Activated T-cell treated with anti-CD3 and anti-CD28 coated beads, Interleukin-2, amount 50 U/mL, for 24 hours (primary cell): Measurements from ENCODE around the gene PLXDC1.

ENCODE experiments used
- DNase-seq: peaks from one replicate; pipeline ENCODE4 v3.0.0-alpha.2; 2020
- H3K27ac Mint-ChIP-seq: 2 replicates; pipeline ENCODE4 v1.8.0; 2020; ENCODE audit warnings: mild to moderate bottlenecking, mixed read lengths
- H3K27me3 Mint-ChIP-seq: 2 replicates; pipeline ENCODE4 v1.8.0; 2020; ENCODE audit warnings: mixed read lengths
- H3K36me3 Mint-ChIP-seq: 2 replicates; pipeline ENCODE4 v1.8.0; 2020; ENCODE audit warnings: low read depth, mixed read lengths
- H3K4me1 Mint-ChIP-seq: 2 replicates; pipeline ENCODE4 v1.8.0; 2020; ENCODE audit warnings: low read depth, mixed read lengths
- H3K4me3 Mint-ChIP-seq: 2 replicates; pipeline ENCODE4 v1.8.0; 2020; ENCODE audit warnings: mild to moderate bottlenecking, moderate library complexity, mixed read lengths
- H3K9me3 Mint-ChIP-seq: 2 replicates; pipeline ENCODE4 v1.8.0; 2020; ENCODE audit warnings: mixed read lengths

Gene PLXDC1

DNA sequence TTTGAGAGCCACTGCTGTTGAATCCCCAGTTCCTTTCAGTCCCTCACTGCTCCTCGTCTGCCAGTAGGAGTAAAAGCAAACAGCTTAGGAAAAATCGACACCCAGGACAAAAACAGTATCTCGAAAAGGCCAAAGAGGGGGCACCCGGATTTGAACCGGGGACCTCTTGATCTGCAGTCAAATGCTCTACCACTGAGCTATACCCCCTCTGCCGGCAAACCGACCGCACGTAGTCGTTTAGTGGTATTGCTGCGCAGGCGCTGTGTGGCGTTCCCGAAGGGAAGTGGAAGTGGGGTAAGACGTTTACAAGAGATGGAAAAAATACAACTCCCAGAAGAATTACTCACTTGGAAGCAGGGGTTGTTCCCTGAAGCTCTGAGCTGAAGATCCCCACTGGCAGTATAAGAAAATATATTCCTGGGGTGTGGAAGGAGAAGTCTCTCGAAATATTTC lies 2.2 kb upstream of the PLXDC1 start:
- peaks cover 6% of the 10 kb centered on the region for H3K27me3 Mint-ChIP-seq
- H3K4me1 Mint-ChIP-seq, result peaks cover 42% of the 10 kb centered on the region
- H3K27ac Mint-ChIP-seq, result peak overlapping the region; percentile 98
- H3K4me3 Mint-ChIP-seq, result peak overlapping the region; percentile 98
- no peaks in the 10 kb centered on the region for H3K9me3 Mint-ChIP-seq
- H3K36me3 Mint-ChIP-seq, result peaks cover 7% of the 10 kb centered on the region
- DNase-seq, result peak; percentile 98

DNA sequence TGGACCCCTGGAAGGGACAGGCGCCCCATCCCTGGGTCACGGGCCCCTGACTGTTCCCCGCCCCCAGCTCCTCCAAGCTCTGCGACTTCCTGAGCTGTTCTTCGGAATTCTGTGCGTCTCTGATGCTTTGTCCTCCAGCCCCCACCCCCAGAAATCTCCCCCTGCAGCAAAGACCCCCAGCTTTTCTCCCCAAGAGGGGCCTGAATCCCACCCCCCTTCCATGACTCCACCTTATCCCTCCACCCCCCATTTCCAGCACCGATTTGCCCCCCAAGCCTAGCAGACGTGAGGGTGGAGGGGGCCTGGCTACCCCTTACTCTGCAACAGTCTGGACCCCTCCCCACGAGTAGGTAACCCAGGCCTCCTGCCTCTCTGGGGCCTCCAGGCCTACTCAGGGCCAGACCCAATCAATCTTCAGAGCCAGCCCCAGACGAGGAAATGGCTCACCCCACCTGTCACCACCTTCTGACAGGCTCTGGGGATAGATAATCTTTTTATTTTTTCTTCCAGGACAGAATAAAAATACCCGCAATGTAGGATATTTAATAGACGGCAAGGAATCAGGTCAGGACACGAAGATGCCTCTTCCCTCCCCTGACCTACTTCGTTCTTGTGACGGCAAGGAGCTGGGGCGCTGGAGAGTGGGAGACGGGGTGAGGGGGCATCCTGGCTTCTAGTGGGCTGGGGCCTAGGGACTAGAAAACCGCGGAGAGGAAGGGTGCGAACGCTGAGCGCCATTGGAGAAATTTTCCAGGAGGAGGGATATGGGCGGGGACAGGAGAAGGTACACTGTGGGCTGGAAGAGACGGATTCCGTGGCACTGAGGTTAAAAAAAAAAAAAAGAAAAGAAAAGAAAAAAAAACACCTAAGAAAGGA lies 744 bp upstream of the PLXDC1 start:
- DNase-seq, result peak; percentile 51
- H3K27ac Mint-ChIP-seq, result peak overlapping the region; percentile 98
- H3K4me1 Mint-ChIP-seq, result peaks cover 42% of the 10 kb centered on the region

DNA sequence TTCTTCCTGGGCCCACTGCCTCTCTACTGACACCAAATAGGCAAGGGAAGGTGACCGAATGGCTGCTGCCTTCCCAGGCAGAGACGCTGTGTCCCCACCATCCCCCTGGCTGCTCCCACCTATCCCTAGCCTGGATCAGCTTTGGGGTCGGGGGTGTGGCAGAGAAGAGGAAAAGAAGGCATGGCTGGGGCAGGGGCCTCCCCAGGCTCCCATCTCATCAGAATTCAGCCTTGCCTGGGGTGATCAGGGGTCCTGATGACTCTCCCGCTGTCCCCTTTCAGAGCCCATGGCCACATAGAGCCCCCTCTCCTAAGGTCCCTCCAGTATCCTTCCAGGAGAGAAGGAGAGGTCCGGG lies 665 bp downstream of the PLXDC1 start:
- DNase-seq, result no peak
- peak overlapping the region; percentile 68 for H3K4me3 Mint-ChIP-seq
- peaks cover 6% of the 10 kb centered on the region for H3K27me3 Mint-ChIP-seq
- peaks cover 7% of the 10 kb centered on the region for H3K36me3 Mint-ChIP-seq
- H3K9me3 Mint-ChIP-seq, result no peaks in the 10 kb centered on the region
- peaks cover 42% of the 10 kb centered on the region for H3K4me1 Mint-ChIP-seq
- H3K27ac Mint-ChIP-seq, result no peak overlapping the region

More for the DNA sequence above, 744 bp upstream of the PLXDC1 start:
- H3K27me3 Mint-ChIP-seq, result peaks cover 6% of the 10 kb centered on the region
- peaks cover 7% of the 10 kb centered on the region for H3K36me3 Mint-ChIP-seq
- H3K4me3 Mint-ChIP-seq, result peak overlapping the region; percentile 98
- no peaks in the 10 kb centered on the region for H3K9me3 Mint-ChIP-seq

DNA sequence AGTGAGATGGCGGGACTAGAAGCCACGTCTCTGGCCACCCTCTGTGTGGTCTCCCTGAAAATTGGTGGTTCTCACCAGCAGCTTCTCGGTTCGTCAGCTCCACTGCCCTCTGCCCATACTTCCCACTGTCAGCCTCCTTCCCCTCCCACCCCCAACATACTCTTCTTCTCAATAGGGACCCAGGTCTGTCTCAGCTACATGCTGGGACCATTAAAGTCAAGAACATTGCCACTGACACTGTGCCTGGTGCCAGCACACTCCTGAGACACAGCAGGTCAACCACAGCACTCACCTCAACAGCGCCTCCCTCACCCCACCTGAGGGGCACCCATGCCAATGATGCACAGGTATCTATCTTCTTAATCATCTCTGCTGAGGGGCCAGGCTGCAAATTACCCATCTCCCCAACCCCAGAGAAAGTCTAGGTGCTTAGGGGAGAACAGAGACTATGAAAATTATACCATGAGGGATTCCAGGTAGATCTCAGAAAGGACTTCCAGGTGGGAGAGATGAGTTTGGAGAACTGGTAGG lies 1.3 kb downstream of the PLXDC1 start:
- no peak for DNase-seq
- H3K4me1 Mint-ChIP-seq, result peaks cover 43% of the 10 kb centered on the region
- H3K27ac Mint-ChIP-seq, result no peak overlapping the region
- H3K9me3 Mint-ChIP-seq, result no peaks in the 10 kb centered on the region
- peaks cover 7% of the 10 kb centered on the region for H3K36me3 Mint-ChIP-seq
- peak overlapping the region; percentile 68 for H3K4me3 Mint-ChIP-seq
- H3K27me3 Mint-ChIP-seq, result peaks cover 6% of the 10 kb centered on the region

DNA sequence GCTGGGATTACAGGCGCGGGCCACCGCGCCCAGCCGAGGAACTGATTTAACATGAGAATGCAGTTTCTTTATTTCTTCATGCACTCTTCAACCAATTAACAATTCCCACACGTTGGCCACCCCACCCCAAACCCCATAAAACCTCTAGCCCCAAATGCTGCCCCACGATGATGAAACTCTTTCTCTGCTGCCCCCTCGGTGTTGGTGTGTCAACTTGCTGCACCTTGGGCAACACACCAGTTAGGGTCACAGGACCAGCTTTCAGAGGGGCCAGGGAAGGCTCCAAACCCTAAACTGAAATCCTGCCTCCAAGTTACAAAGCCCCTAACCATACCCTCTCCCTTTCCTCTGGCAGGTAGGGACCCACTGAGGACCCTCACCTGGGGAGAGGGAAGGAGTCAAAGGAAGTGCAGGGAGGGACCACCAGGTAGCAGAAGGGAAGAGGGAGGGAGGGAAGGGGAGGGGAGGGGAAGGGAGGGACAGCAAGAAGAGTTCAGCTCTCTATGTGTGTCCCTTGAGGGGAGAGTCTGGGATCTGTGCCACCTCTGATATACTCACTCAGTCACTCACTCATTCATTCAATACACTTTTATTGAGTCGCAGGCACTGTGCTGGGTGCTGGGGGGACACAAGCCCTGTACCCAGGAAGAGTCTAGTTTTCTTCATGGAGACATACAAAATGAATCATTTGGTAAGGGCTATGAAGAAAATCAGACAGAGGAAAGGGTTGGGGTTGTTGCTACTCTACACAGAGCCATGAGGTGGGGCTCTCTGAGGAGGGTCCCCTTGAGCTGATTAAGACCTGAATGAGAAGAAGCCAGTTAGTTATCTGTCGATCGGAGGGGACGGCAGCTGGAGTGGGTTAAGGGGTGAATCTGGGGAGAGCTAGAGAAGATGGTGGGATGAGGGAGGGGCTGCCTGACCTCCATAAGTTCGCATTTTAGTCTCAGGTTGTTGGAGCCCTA lies 3.9 kb downstream of the PLXDC1 start:
- Mint-ChIP-seq H3K4me1 (peaks cover 30% of the 10 kb centered on the region), H3K27me3 (no peaks in the 10 kb centered on the region), H3K27ac (no peak overlapping the region), H3K9me3 (no peaks in the 10 kb centered on the region), H3K36me3 (no peaks in the 10 kb centered on the region), H3K4me3 (no peak overlapping the region)
- DNase-seq, result no peak

DNA sequence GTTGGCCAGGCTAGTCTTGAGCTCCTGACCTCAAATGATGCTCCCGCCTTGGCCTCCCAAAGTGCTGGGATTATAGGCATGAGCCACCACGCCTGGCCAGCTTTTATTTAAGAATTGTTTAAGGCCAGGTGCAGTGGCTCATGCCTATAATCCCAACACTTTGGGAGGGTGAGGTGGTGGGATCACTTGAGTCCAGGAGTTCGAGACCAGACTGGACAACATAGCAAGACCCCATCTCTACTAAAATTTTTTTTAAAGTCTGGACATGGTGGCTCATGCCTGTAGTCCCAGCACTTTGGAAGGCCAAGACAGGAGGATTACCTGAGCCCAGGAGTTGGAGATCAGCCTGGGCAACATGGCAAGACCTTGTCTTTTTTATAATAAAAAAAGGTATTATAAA lies 5.2 kb downstream of the PLXDC1 start:
- peaks cover 21% of the 10 kb centered on the region for H3K4me1 Mint-ChIP-seq
- no peaks in the 10 kb centered on the region for H3K36me3 Mint-ChIP-seq
- no peaks in the 10 kb centered on the region for H3K9me3 Mint-ChIP-seq
- no peak overlapping the region for H3K4me3 Mint-ChIP-seq
- H3K27me3 Mint-ChIP-seq, result no peaks in the 10 kb centered on the region
- H3K27ac Mint-ChIP-seq, result no peak overlapping the region
- no peak for DNase-seq

DNA sequence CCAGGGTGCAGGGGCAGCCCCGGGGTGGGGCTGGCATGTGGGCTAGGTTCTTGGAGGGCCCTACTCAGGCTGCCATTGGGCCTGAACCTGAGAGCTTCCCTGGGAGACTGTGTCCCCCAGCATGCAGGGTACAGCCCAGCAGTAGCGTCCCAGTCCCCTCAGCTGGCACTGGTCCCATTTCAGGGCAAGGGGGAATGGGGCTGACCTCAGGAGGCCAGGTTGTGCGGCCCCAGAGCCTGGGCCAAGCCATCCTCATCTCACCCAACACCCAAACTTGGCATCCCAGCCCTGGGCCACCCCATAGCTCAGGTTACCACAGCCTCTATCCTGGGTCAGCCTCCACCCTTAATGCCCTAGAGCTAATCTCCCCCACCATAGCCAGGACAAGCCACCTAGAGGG lies 6.3 kb downstream of the PLXDC1 start:
- Mint-ChIP-seq H3K27me3 (no peaks in the 10 kb centered on the region), H3K9me3 (no peaks in the 10 kb centered on the region), H3K4me1 (peaks cover 11% of the 10 kb centered on the region), H3K4me3 (no peak overlapping the region), H3K36me3 (no peaks in the 10 kb centered on the region), H3K27ac (no peak overlapping the region)
- no peak for DNase-seq

DNA sequence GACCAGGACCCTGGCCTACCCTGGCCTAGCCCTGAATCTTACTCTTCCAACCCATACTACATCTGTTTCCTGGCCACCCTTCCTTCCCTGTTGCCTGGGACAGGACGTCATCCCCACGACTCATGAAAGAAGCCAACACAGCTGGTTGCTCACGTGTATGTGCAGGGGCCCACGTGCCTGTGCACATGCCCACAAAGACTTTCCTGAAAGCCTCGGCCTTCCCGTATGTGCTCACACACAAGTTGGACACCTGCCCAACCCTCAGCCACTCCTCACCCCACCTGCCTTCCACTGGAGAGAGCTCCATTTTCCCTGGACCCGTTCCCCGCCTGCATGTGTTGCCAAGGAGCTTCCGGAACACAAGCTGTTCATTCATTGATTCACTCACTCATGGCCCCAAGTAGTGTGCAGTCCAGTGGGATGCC lies 7.0 kb downstream of the PLXDC1 start:
- Mint-ChIP-seq H3K36me3 (no peaks in the 10 kb centered on the region), H3K27ac (no peak overlapping the region), H3K4me1 (peaks cover 8% of the 10 kb centered on the region), H3K9me3 (no peaks in the 10 kb centered on the region), H3K4me3 (no peak overlapping the region), H3K27me3 (no peaks in the 10 kb centered on the region)
- DNase-seq, result no peak

DNA sequence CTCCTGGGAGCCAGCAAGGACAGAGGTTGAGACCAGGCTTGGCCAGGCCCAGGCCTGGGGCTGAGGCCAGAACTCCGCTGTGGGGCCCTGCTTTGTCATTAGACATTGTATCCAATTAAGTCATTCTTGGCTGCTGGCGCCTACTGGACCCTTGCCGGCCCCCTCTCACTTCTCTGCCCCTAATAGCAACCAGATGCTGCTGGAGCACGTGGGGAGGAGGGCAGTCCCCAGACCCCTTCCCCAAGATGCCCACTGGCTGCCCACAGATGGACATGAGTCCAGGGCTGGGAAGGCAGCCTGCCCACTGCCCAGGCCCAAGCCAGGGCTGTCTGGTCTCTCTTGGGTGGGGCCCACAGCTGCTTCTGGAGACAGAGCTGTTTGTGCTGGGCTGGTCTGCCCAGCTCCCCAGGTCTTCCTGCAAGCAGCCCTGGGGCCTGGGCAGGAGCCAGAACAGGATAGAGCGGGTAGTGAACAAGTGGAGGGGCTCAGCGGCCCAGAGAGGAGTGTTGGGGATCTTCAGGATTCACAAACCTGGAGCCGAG lies 7.8 kb downstream of the PLXDC1 start:
- Mint-ChIP-seq H3K36me3 (no peaks in the 10 kb centered on the region), H3K4me1 (peaks cover 8% of the 10 kb centered on the region), H3K27me3 (no peaks in the 10 kb centered on the region), H3K4me3 (no peak overlapping the region), H3K27ac (no peak overlapping the region), H3K9me3 (no peaks in the 10 kb centered on the region)
- DNase-seq, result no peak

DNA sequence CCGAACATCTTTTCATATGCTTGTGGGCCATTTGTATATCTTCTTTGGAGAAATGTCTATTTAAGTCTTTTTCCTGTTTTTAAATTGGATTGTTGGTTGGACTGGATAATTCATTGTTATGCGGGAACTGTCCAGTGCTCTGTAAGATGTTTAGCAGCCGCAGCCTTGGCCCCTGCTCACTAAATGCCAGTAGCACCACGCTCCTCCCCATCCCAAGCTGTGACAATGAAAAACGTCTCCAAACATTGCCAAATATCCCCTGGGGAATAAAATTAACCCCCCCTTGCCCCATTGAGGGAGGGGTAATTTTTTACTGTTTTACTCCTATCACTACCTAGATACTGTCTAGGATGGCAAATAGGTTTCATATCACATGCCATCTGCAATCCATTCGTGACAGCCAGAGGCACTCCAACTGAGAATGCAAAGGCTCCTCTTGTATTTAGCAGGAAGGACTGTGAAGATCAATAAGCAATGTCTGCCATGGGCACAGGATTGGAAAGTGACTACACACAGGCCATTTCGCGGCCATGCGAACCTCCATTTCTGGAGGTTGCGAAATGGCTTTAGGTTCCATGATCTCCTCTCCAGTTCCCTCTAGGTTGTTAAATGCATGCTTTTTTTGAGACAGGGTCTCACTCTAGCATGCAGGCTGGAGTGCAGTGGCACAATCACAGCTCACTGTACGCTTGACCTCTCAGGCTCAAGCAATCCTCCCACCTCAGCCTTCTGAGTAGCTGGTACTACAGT lies 9.3 kb downstream of the PLXDC1 start:
- no peak overlapping the region for H3K4me3 Mint-ChIP-seq
- no peaks in the 10 kb centered on the region for H3K9me3 Mint-ChIP-seq
- no peaks in the 10 kb centered on the region for H3K27me3 Mint-ChIP-seq
- no peak overlapping the region for H3K27ac Mint-ChIP-seq
- H3K36me3 Mint-ChIP-seq, result no peaks in the 10 kb centered on the region
- peaks cover 8% of the 10 kb centered on the region for H3K4me1 Mint-ChIP-seq
- DNase-seq, result no peak

DNA sequence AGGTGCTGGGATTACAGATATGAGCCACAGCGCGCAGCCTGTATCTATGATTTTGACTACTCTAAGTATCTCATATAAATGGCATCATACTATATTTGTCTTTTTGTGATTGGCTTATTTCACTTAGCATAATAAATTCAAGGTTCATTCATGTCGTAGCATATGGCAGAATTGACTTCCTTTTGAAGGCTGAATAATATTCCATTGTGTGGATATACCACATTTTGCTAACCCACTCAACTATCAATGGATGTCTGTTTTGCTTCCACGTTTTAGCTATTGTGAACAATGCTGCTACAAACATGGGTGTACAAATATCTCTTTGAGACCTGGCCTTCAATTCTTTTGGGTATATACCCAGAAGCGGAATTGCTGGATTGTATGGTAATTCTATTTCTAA lies 10.1 kb downstream of the PLXDC1 start:
- Mint-ChIP-seq H3K9me3 (no peaks in the 10 kb centered on the region), H3K27ac (no peak overlapping the region), H3K4me3 (no peak overlapping the region), H3K4me1 (peaks cover 8% of the 10 kb centered on the region), H3K27me3 (no peaks in the 10 kb centered on the region), H3K36me3 (no peaks in the 10 kb centered on the region)
- no peak for DNase-seq

DNA sequence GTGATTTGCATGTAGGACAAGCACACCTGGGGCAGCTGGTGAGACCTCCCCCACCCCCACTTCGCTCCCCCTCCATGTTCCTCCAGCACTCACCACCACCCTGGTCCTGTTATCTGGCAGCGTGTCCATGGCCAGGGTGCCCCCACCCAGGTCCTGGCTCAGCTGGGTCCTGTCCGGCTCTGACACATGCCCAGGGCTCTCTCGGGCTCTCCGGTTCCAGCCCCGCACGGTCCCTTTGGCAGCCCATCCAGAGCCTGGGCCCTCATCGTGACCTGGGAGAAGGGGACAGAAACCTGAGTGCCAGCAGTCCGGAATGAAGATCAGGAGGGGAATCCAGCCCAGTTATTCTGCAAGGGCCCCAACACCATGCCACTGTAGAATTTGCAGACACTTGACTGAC lies 11.9 kb downstream of the PLXDC1 start:
- Mint-ChIP-seq H3K27ac (no peak overlapping the region), H3K4me1 (peaks cover 6% of the 10 kb centered on the region), H3K4me3 (no peak overlapping the region), H3K9me3 (no peaks in the 10 kb centered on the region), H3K36me3 (no peaks in the 10 kb centered on the region), H3K27me3 (no peaks in the 10 kb centered on the region)
- DNase-seq, result no peak

DNA sequence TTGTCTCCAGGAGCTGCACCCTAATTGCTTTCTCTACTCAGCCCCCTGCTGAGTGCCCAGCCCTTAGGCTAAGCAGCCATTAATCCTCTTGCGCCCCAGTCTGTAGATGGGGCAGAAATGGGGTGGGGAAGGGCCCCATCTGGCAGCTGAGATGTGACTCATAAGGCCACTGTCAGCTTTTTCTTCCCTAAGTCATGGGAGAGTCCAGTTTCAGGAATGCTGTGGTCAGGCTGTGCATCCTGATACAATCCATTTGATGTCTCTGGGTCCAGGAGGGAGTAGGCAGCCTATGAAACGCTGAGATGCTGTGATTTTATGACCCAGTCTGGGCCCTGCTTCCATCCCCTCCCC lies 12.3 kb downstream of the PLXDC1 start:
- Mint-ChIP-seq H3K9me3 (no peaks in the 10 kb centered on the region), H3K4me3 (no peak overlapping the region), H3K27me3 (no peaks in the 10 kb centered on the region), H3K27ac (no peak overlapping the region), H3K4me1 (peaks cover 2% of the 10 kb centered on the region), H3K36me3 (no peaks in the 10 kb centered on the region)
- no peak for DNase-seq
